WTC11 (cell line): ENCODE results near the gene LPP. TPM values are rescaled to one million over a fixed set of nuclear protein-coding genes. Genes with fewer than 3 reads are reported as not detected.

Source experiments
- ATAC-seq: fragments of 200-7000 bp; cut with Tn5 transposase; 2 replicates; pipeline ENCODE4 v1.10.0; 2021; ENCODE audit warnings: mild to moderate bottlenecking, moderate library complexity
- CTCF ChIA-PET: fragments of 300-600 bp; sonication (Branson Sonifier 250); formaldehyde crosslinking; loops from one replicate; lab custom pipeline; 2021; ENCODE audit warnings: antibody characterized with exemption; lab: Charles Lee
- POLR2A ChIA-PET: fragments of 350-600 bp; sonication (Branson Sonifier 250); formaldehyde crosslinking; loops from one replicate; lab custom pipeline; 2021; ENCODE audit warnings: antibody characterized with exemption; lab: Charles Lee
- DNase-seq: peaks from one replicate; pipeline ENCODE4 v3.0.0; 2021; ENCODE audit warnings: low spot score
- H3K27ac Mint-ChIP-seq: 2 replicates; pipeline ENCODE4 v1.8.0; 2021; ENCODE audit warnings: mixed read lengths
- H3K27me3 Mint-ChIP-seq: 2 replicates; pipeline ENCODE4 v1.8.0; 2021; ENCODE audit warnings: low read depth, mild to moderate bottlenecking, moderate library complexity, mixed read lengths
- H3K36me3 Mint-ChIP-seq: 2 replicates; pipeline ENCODE4 v1.8.0; 2021; ENCODE audit warnings: mixed read lengths
- H3K4me1 Mint-ChIP-seq: 2 replicates; pipeline ENCODE4 v1.8.0; 2022; ENCODE audit warnings: mixed read lengths
- H3K4me3 Mint-ChIP-seq: 2 replicates; pipeline ENCODE4 v1.8.0; 2021; ENCODE audit warnings: mild to moderate bottlenecking, moderate library complexity, mixed read lengths
- H3K9me3 Mint-ChIP-seq: 2 replicates; pipeline ENCODE4 v1.8.0; 2021; ENCODE audit warnings: mixed read lengths
- CREM ChIP-seq: sonication (generic); formaldehyde crosslinking; IDR thresholded peaks from 2 replicates; pipeline ENCODE4 v1.8.1; 2022; ENCODE audit warnings: mild to moderate bottlenecking, missing genetic modification reagents, moderate library complexity
- EMX1 ChIP-seq: fragments of 250-450 bp; sonication (Bioruptor Pico); IDR thresholded peaks from 2 replicates; pipeline ENCODE4 v1.8.0; 2021; ENCODE audit warnings: mild to moderate bottlenecking
- IRF2 ChIP-seq: sonication (generic); formaldehyde crosslinking; IDR thresholded peaks from 2 replicates; pipeline ENCODE4 v1.8.0; 2022; ENCODE audit warnings: low read depth, missing genetic modification reagents, borderline replicate concordance
- MXD4 ChIP-seq: fragments of 250-450 bp; sonication (Bioruptor Pico); IDR thresholded peaks from 2 replicates; pipeline ENCODE4 v1.8.0; 2021; ENCODE audit warnings: mild to moderate bottlenecking, moderate library complexity, borderline replicate concordance
- NFYB ChIP-seq: sonication (generic); formaldehyde crosslinking; conservative IDR thresholded peaks from 2 replicates; pipeline ENCODE4 v1.8.0; 2022; ENCODE audit warnings: low read depth, missing genetic modification reagents
- NR2C2 ChIP-seq: sonication (generic); formaldehyde crosslinking; IDR thresholded peaks from 2 replicates; pipeline ENCODE4 v1.8.0; 2022; ENCODE audit warnings: mild to moderate bottlenecking, missing genetic modification reagents
- TCF7 ChIP-seq: sonication (generic); formaldehyde crosslinking; IDR thresholded peaks from 2 replicates; pipeline ENCODE4 v1.8.0; 2022; ENCODE audit warnings: mild to moderate bottlenecking, low read depth, missing genetic modification reagents, moderate library complexity
- TEAD1 ChIP-seq: sonication (generic); formaldehyde crosslinking; IDR thresholded peaks from 2 replicates; pipeline ENCODE4 v1.8.0; 2022; ENCODE audit warnings: mild to moderate bottlenecking, missing genetic modification reagents
- ZBTB21 ChIP-seq: sonication (generic); formaldehyde crosslinking; IDR thresholded peaks from 2 replicates; pipeline ENCODE4 v1.8.1; 2023; ENCODE audit warnings: mild to moderate bottlenecking, missing genetic modification reagents, borderline replicate concordance
- ZNF232 ChIP-seq: sonication (generic); formaldehyde crosslinking; IDR thresholded peaks from 2 replicates; pipeline ENCODE4 v1.8.0; 2022; ENCODE audit warnings: mild to moderate bottlenecking, missing genetic modification reagents
- total RNA-seq: library from RNA; stranded (reverse); gene quantifications from 3 replicates; pipeline ENCODE4 v1.2.3, GENCODE V29; 2021
- TF ChIP-seq, protein P1 (sequence below): sonication (generic); formaldehyde crosslinking; IDR thresholded peaks from 2 replicates; pipeline ENCODE4 v1.8.0; 2022; ENCODE audit warnings: mild to moderate bottlenecking, missing genetic modification reagents
- TF ChIP-seq, protein P2 (sequence below): sonication (generic); formaldehyde crosslinking; IDR thresholded peaks from 2 replicates; pipeline ENCODE4 v1.8.0; 2022; ENCODE audit warnings: mild to moderate bottlenecking, missing genetic modification reagents
- TF ChIP-seq, protein P3 (sequence below): sonication (generic); formaldehyde crosslinking; IDR thresholded peaks from 2 replicates; pipeline ENCODE4 v1.8.1; 2023; ENCODE audit warnings: mild to moderate bottlenecking, missing genetic modification reagents, borderline replicate concordance
- TF ChIP-seq, protein P4 (sequence below): fragments of 200-600 bp; IDR thresholded peaks from 2 replicates; pipeline ENCODE4 v1.8.0; 2022; ENCODE audit warnings: antibody characterized with exemption
- TF ChIP-seq, protein P5 (sequence below): sonication (generic); formaldehyde crosslinking; IDR thresholded peaks from 2 replicates; pipeline ENCODE4 v1.8.1; 2022; ENCODE audit warnings: mild to moderate bottlenecking, moderate library complexity, missing genetic modification reagents
- TF ChIP-seq, protein P6 (sequence below): sonication (generic); formaldehyde crosslinking; IDR thresholded peaks from 2 replicates; pipeline ENCODE4 v1.8.0; 2022; ENCODE audit warnings: missing genetic modification reagents
- TF ChIP-seq, protein P7 (sequence below): fragments of 250-450 bp; sonication (Bioruptor Pico); IDR thresholded peaks from 2 replicates; pipeline ENCODE4 v1.8.0; 2021; ENCODE audit warnings: mild to moderate bottlenecking
- TF ChIP-seq, protein P8 (sequence below): sonication (generic); formaldehyde crosslinking; IDR thresholded peaks from 2 replicates; pipeline ENCODE4 v1.8.1; 2022; ENCODE audit warnings: low read depth, missing genetic modification reagents, borderline replicate concordance
- TF ChIP-seq, protein P9 (sequence below): sonication (generic); formaldehyde crosslinking; IDR thresholded peaks from 2 replicates; pipeline ENCODE4 v1.8.0; 2023; ENCODE audit warnings: missing genetic modification reagents
- TF ChIP-seq, protein P10 (sequence below): sonication (generic); formaldehyde crosslinking; IDR thresholded peaks from 2 replicates; pipeline ENCODE4 v1.8.0; 2022; ENCODE audit warnings: mild to moderate bottlenecking, missing genetic modification reagents

LPP gene
- total RNA-seq, 1 experiment from 2014 or later, result 49.6 TPM

DNA sequence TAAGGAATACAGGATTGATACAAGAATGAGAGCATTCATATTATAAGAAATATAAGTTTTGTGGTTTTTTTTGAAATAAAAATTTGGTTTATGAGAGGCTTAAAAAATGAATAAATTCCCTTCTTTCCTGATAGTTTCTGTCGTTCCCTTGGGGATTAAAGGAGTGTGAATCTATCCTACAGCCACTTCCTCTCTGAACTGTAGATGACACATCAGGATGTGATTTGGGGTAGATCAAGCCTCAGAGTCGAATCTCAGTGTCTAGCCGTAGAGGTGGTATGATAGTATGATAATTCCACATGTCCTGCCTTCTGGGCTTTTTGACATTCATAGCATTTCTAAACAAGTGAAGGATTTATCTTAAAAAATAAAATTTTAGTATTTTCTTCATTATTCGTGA, 343.1 kb downstream of the LPP start:
- TF ChIP-seq, protein P1, sequence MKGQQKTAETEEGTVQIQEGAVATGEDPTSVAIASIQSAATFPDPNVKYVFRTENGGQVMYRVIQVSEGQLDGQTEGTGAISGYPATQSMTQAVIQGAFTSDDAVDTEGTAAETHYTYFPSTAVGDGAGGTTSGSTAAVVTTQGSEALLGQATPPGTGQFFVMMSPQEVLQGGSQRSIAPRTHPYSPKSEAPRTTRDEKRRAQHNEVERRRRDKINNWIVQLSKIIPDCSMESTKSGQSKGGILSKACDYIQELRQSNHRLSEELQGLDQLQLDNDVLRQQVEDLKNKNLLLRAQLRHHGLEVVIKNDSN (CRISPR knock-in tag), result no peak
- TF ChIP-seq, protein P2, sequence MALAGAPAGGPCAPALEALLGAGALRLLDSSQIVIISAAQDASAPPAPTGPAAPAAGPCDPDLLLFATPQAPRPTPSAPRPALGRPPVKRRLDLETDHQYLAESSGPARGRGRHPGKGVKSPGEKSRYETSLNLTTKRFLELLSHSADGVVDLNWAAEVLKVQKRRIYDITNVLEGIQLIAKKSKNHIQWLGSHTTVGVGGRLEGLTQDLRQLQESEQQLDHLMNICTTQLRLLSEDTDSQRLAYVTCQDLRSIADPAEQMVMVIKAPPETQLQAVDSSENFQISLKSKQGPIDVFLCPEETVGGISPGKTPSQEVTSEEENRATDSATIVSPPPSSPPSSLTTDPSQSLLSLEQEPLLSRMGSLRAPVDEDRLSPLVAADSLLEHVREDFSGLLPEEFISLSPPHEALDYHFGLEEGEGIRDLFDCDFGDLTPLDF (CRISPR knock-in tag), result no peak
- TF ChIP-seq, protein P3, sequence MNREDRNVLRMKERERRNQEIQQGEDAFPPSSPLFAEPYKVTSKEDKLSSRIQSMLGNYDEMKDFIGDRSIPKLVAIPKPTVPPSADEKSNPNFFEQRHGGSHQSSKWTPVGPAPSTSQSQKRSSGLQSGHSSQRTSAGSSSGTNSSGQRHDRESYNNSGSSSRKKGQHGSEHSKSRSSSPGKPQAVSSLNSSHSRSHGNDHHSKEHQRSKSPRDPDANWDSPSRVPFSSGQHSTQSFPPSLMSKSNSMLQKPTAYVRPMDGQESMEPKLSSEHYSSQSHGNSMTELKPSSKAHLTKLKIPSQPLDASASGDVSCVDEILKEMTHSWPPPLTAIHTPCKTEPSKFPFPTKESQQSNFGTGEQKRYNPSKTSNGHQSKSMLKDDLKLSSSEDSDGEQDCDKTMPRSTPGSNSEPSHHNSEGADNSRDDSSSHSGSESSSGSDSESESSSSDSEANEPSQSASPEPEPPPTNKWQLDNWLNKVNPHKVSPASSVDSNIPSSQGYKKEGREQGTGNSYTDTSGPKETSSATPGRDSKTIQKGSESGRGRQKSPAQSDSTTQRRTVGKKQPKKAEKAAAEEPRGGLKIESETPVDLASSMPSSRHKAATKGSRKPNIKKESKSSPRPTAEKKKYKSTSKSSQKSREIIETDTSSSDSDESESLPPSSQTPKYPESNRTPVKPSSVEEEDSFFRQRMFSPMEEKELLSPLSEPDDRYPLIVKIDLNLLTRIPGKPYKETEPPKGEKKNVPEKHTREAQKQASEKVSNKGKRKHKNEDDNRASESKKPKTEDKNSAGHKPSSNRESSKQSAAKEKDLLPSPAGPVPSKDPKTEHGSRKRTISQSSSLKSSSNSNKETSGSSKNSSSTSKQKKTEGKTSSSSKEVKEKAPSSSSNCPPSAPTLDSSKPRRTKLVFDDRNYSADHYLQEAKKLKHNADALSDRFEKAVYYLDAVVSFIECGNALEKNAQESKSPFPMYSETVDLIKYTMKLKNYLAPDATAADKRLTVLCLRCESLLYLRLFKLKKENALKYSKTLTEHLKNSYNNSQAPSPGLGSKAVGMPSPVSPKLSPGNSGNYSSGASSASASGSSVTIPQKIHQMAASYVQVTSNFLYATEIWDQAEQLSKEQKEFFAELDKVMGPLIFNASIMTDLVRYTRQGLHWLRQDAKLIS (CRISPR knock-in tag), result no peak
- TF ChIP-seq IRF2 (CRISPR knock-in tag) (no peak), CREM (CRISPR knock-in tag) (no peak), TCF7 (CRISPR knock-in tag) (no peak), TEAD1 (CRISPR knock-in tag) (no peak), NFYB (no peak), NR2C2 (CRISPR knock-in tag) (no peak), EMX1 (CRISPR knock-in tag) (no peak), ZBTB21 (CRISPR knock-in tag) (no peak), MXD4 (CRISPR knock-in tag) (no peak), ZNF232 (no peak)
- TF ChIP-seq, protein P4, sequence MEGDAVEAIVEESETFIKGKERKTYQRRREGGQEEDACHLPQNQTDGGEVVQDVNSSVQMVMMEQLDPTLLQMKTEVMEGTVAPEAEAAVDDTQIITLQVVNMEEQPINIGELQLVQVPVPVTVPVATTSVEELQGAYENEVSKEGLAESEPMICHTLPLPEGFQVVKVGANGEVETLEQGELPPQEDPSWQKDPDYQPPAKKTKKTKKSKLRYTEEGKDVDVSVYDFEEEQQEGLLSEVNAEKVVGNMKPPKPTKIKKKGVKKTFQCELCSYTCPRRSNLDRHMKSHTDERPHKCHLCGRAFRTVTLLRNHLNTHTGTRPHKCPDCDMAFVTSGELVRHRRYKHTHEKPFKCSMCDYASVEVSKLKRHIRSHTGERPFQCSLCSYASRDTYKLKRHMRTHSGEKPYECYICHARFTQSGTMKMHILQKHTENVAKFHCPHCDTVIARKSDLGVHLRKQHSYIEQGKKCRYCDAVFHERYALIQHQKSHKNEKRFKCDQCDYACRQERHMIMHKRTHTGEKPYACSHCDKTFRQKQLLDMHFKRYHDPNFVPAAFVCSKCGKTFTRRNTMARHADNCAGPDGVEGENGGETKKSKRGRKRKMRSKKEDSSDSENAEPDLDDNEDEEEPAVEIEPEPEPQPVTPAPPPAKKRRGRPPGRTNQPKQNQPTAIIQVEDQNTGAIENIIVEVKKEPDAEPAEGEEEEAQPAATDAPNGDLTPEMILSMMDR, result no peak
- TF ChIP-seq, protein P5, sequence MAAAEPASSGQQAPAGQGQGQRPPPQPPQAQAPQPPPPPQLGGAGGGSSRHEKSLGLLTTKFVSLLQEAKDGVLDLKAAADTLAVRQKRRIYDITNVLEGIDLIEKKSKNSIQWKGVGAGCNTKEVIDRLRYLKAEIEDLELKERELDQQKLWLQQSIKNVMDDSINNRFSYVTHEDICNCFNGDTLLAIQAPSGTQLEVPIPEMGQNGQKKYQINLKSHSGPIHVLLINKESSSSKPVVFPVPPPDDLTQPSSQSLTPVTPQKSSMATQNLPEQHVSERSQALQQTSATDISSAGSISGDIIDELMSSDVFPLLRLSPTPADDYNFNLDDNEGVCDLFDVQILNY (CRISPR knock-in tag), result no peak
- TF ChIP-seq, protein P6, sequence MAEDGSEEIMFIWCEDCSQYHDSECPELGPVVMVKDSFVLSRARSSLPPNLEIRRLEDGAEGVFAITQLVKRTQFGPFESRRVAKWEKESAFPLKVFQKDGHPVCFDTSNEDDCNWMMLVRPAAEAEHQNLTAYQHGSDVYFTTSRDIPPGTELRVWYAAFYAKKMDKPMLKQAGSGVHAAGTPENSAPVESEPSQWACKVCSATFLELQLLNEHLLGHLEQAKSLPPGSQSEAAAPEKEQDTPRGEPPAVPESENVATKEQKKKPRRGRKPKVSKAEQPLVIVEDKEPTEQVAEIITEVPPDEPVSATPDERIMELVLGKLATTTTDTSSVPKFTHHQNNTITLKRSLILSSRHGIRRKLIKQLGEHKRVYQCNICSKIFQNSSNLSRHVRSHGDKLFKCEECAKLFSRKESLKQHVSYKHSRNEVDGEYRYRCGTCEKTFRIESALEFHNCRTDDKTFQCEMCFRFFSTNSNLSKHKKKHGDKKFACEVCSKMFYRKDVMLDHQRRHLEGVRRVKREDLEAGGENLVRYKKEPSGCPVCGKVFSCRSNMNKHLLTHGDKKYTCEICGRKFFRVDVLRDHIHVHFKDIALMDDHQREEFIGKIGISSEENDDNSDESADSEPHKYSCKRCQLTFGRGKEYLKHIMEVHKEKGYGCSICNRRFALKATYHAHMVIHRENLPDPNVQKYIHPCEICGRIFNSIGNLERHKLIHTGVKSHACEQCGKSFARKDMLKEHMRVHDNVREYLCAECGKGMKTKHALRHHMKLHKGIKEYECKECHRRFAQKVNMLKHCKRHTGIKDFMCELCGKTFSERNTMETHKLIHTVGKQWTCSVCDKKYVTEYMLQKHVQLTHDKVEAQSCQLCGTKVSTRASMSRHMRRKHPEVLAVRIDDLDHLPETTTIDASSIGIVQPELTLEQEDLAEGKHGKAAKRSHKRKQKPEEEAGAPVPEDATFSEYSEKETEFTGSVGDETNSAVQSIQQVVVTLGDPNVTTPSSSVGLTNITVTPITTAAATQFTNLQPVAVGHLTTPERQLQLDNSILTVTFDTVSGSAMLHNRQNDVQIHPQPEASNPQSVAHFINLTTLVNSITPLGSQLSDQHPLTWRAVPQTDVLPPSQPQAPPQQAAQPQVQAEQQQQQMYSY (CRISPR knock-in tag), result no peak
- TF ChIP-seq, protein P7, sequence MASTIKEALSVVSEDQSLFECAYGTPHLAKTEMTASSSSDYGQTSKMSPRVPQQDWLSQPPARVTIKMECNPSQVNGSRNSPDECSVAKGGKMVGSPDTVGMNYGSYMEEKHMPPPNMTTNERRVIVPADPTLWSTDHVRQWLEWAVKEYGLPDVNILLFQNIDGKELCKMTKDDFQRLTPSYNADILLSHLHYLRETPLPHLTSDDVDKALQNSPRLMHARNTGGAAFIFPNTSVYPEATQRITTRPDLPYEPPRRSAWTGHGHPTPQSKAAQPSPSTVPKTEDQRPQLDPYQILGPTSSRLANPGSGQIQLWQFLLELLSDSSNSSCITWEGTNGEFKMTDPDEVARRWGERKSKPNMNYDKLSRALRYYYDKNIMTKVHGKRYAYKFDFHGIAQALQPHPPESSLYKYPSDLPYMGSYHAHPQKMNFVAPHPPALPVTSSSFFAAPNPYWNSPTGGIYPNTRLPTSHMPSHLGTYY (CRISPR knock-in tag), result no peak
- TF ChIP-seq, protein P8, sequence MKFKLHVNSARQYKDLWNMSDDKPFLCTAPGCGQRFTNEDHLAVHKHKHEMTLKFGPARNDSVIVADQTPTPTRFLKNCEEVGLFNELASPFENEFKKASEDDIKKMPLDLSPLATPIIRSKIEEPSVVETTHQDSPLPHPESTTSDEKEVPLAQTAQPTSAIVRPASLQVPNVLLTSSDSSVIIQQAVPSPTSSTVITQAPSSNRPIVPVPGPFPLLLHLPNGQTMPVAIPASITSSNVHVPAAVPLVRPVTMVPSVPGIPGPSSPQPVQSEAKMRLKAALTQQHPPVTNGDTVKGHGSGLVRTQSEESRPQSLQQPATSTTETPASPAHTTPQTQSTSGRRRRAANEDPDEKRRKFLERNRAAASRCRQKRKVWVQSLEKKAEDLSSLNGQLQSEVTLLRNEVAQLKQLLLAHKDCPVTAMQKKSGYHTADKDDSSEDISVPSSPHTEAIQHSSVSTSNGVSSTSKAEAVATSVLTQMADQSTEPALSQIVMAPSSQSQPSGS, result no peak
- TF ChIP-seq, protein P9, sequence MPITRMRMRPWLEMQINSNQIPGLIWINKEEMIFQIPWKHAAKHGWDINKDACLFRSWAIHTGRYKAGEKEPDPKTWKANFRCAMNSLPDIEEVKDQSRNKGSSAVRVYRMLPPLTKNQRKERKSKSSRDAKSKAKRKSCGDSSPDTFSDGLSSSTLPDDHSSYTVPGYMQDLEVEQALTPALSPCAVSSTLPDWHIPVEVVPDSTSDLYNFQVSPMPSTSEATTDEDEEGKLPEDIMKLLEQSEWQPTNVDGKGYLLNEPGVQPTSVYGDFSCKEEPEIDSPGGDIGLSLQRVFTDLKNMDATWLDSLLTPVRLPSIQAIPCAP (CRISPR knock-in tag), result no peak
- TF ChIP-seq, protein P10, sequence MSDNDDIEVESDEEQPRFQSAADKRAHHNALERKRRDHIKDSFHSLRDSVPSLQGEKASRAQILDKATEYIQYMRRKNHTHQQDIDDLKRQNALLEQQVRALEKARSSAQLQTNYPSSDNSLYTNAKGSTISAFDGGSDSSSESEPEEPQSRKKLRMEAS (CRISPR knock-in tag), result no peak
- H3K4me3 Mint-ChIP-seq, result no peak overlapping the region
- ATAC-seq (no peak), DNase-seq (no peak)
- no peak overlapping the region for H3K27ac Mint-ChIP-seq
- ChIA-PET POLR2A (no interaction called here), CTCF (no interaction called here)
- H3K27me3 Mint-ChIP-seq, result no peaks in the 10 kb centered on the region
- H3K4me1 Mint-ChIP-seq, result no peaks in the 10 kb centered on the region
- no peaks in the 10 kb centered on the region; the same call in 1 of the 2 replicates for H3K36me3 Mint-ChIP-seq
- peaks cover 3% of the 10 kb centered on the region for H3K9me3 Mint-ChIP-seq
